Fibroblast of the aortic adventitia (primary cell): ENCODE measurements around the gene CASKIN1. TPM values are rescaled to one million over a fixed set of nuclear protein-coding genes. Genes with fewer than 3 reads are reported as not detected.

Source experiments
- DNase-seq: peaks from one replicate; pipeline ENCODE4 v3.0.0-alpha.2; 2010; ENCODE audit warnings: low read depth
- H3K4me3 ChIP-seq: 2 replicates; pipeline ENCODE4 v1.5.1; 2011; ENCODE audit warnings: low read depth, mild to moderate bottlenecking, control low read depth, low read length, moderate library complexity
- total RNA-seq: library from RNA; depleted of rRNA; stranded (reverse); fragments of >200 nt; gene quantifications from 2 replicates; pipeline ENCODE4 v1.2.3, GENCODE V29; 2012; ENCODE audit warnings: low replicate concordance
- TF ChIP-seq, protein P1 (sequence below): IDR thresholded peaks from 2 replicates; pipeline ENCODE4 v1.5.1; 2011; ENCODE audit warnings: mild to moderate bottlenecking, low read length, control low read depth, inconsistent platforms; ENCODE audit not compliant: insufficient read depth

Gene CASKIN1
- total RNA-seq, 1 donor: 0.18 TPM

DNA sequence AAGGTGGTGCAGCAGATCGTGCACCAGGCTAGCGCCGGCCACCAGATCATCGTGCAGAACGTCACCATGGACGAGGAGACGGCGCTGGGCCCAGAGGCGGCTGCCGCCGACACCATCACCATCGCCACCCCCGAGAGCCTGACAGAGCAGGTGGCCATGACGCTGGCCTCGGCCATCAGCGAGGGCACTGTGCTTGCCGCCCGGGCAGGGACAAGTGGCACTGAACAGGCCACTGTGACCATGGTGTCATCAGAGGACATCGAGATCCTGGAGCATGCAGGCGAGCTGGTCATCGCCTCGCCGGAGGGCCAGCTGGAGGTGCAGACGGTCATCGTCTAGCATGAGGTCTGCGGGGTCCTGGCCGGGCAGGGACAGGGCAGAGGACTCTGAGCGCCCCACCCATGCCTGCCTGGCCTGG, 38.8 kb upstream of the CASKIN1 start:
- no peak overlapping the region for H3K4me3 ChIP-seq
- DNase-seq: no peak
- TF ChIP-seq, protein P1, sequence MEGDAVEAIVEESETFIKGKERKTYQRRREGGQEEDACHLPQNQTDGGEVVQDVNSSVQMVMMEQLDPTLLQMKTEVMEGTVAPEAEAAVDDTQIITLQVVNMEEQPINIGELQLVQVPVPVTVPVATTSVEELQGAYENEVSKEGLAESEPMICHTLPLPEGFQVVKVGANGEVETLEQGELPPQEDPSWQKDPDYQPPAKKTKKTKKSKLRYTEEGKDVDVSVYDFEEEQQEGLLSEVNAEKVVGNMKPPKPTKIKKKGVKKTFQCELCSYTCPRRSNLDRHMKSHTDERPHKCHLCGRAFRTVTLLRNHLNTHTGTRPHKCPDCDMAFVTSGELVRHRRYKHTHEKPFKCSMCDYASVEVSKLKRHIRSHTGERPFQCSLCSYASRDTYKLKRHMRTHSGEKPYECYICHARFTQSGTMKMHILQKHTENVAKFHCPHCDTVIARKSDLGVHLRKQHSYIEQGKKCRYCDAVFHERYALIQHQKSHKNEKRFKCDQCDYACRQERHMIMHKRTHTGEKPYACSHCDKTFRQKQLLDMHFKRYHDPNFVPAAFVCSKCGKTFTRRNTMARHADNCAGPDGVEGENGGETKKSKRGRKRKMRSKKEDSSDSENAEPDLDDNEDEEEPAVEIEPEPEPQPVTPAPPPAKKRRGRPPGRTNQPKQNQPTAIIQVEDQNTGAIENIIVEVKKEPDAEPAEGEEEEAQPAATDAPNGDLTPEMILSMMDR: no peak

DNA sequence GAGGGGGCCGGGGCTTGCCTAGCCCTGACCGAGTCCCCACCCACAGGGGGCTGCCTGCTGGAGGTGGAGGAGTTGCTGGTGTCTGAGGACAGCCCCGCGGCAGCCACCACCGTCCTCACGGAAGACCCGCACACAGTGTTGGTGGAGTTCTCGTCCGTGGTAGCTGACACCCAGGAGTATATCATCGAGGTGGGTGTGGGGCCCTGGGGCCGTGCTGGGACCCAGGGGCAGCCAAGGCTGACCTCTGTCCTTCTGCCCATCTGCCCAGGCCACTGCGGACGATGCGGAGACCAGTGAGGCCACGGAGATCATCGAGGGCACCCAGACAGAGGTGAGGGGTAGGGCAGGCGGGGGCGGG, 38.4 kb upstream of the CASKIN1 start:
- H3K4me3 ChIP-seq: no peak overlapping the region
- DNase-seq: no peak
- TF ChIP-seq, protein P1: no peak

DNA sequence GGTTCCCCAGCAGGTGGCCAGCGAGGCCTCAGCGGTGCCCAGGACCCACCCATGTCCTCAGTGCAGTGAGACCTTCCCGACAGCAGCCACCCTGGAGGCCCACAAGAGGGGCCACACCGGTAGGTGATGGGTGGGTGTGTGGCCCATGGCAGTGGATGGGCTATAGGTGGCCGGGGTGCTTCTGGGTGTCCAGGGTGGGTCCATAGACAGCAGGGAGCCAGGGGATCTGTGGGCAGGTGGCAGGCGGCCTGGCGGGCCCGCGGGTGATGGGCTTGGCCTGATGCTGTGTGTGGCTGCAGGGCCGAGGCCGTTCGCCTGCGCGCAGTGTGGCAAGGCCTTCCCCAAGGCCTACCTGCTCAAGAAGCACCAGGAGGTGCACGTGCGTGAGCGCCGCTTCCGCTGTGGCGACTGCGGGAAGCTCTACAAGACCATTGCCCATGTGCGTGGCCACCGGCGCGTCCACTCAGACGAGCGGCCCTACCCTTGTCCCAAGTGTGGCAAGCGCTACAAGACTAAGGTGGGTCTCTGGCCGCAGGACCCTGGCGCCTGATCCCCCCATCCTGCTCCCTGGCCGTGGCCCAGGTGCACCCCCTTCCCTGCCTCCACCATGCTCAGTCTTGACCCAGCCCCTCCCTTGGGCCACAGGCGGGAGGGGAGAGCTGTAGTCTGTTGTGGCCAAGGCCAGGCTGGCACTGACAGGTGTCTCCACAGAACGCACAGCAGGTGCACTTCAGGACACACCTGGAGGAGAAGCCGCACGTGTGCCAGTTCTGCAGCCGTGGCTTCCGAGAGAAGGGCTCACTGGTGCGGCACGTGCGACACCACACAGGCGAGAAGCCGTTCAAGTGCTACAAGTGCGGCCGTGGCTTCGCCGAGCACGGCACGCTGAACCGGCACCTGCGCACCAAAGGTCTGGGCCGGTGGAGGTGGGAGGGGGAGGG, 37.7 kb upstream of the CASKIN1 start:
- no peak overlapping the region for H3K4me3 ChIP-seq
- no peak for DNase-seq
- TF ChIP-seq, protein P1: no peak

DNA sequence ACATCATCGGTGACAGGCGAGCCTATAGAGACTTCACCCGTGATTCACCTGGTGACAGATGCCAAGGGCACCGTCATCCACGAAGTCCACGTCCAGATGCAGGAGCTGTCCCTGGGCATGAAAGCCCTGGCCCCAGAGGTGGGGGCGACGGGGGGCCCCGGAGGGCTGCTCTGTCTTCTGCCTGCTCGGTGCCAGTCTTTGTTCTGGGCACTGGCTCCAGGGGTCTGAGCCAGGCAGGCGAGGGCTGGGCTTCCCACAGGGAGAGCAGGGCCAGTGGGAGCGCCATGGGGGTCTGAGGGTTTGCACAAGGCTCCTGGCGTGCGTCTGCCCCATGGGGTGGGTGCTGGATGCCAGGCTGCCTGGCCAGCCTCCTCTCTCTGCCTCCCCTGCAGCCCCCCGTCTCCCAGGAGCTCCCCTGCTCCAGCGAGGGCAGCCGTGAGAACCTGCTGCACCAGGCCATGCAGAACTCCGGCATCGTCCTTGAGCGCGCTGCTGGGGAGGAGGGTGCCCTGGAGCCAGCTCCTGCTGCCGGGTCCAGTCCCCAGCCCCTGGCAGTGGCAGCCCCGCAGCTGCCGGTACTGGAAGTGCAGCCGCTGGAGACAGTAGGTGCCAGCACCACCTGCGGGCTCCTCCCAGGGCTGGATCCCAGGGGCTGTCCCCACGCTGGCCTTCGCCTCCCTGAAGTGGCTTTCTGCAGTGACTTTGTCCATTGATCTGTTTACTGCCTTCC, 36.8 kb upstream of the CASKIN1 start:
- TF ChIP-seq, protein P1: no peak
- no peak for DNase-seq
- H3K4me3 ChIP-seq: no peak overlapping the region

DNA sequence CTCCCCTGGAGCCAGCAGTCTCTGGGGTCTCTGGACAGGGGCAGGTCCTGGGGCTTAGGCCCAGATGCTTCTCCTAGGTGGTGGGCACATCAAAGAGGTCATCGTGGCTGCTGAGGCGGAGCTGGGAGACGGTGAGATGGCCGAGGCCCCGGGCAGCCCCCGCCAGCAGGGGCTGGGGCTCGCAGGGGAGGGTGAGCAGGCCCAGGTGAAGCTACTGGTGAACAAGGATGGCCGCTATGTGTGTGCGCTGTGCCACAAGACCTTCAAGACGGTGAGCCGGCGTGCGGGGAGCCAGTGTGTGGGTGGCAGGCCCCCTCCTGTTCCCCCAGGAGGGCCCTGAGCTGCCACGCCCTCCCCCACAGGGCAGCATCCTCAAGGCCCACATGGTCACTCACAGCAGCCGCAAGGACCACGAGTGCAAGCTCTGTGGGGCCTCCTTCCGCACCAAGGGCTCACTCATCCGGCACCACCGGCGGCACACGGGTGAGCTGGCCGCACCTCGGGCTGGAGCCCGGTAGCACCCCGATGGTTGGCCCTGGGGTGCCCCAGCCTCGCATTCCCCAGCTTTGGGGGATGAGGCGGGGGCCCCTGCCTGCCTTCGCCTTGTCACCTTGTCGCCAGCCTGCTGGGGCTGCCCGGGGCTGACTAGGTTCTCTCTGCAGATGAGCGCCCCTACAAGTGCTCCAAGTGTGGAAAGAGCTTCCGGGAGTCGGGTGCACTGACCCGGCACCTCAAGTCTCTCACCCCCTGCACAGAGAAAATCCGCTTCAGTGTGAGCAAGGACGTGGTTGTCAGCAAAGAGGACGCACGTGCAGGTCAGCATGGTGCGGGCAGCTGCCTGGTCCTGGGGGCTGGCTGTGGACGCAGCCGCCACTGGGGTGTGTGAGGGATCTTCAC, 35.9 kb upstream of the CASKIN1 start:
- no peak for DNase-seq
- TF ChIP-seq, protein P1: no peak
- no peak overlapping the region for H3K4me3 ChIP-seq
